Thoracic aorta (tissue), 2 donors: ENCODE measurements around the gene C2CD5. TPM values are rescaled to one million over a fixed set of nuclear protein-coding genes. Genes with fewer than 3 reads are reported as not detected.
"Not testable (repeated sequence)": the region's sequence is repeated elsewhere in the genome, so short reads cannot be mapped to it uniquely, and the experiment has no call there.

Experiments used
- ATAC-seq: fragments of 150-250 bp; one replicate; pipeline ENCODE4 v1.8.0; 2017; ENCODE audit warnings: low read depth; ENCODE audit not compliant: insufficient number of reproducible peaks, low FRiP score
- DNase-seq: peaks from one replicate; pipeline ENCODE4 v3.0.0-alpha.2; 2020; ENCODE audit warnings: low spot score
- H3K27ac ChIP-seq, 2 donors: fragments of 200-600 bp; sonication (generic); 1 replicate in 1 of 2; 2 replicates in 1 of 2; pipeline ENCODE4 v1.5.1; 2016; ENCODE audit warnings: mild to moderate bottlenecking in 2 of 2, moderate library complexity in 2 of 2
- H3K27me3 ChIP-seq: fragments of 200-600 bp; sonication (generic); replicated peaks from 2 replicates; pipeline ENCODE4 v1.6.0; 2016; ENCODE audit warnings: mild to moderate bottlenecking; ENCODE audit not compliant: insufficient read depth
- H3K36me3 ChIP-seq: fragments of 200-600 bp; sonication (generic); one replicate; pipeline ENCODE4 v1.5.1; 2016
- H3K4me1 ChIP-seq, 2 donors: fragments of 200-600 bp; sonication (generic); 1 replicate in 1 of 2; 2 replicates in 1 of 2; pipeline versions ENCODE4 v1.5.1 to v1.6.0; 2016; ENCODE audit warnings: low read depth in 2 of 2, mild to moderate bottlenecking in 1 of 2; ENCODE audit not compliant: control insufficient read depth in 1 of 2
- H3K4me3 ChIP-seq: fragments of 200-600 bp; sonication (generic); 2 replicates; pipeline ENCODE4 v1.5.1; 2016; ENCODE audit warnings: mild to moderate bottlenecking
- H3K9me3 ChIP-seq: fragments of 200-600 bp; sonication (generic); 2 replicates; pipeline ENCODE4 v1.5.1; 2016
- CTCF ChIP-seq: fragments of 200-600 bp; sonication (generic); IDR thresholded peaks from one replicate; pipeline ENCODE4 v1.5.1; 2019; ENCODE audit warnings: antibody characterized with exemption
- total RNA-seq, 2 donors: library from RNA; depleted of rRNA; stranded (reverse); fragments of >200 nt; gene quantifications; one replicate each; pipeline versions ENCODE4 v1.1.0 to v1.2.3, GENCODE V29; 2016

The C2CD5 gene
- total RNA-seq, 2 donors from 2014 or later: 41.3 to 60.0 TPM

- TF ChIP-seq CTCF: no peak
- Histone ChIP-seq H3K27me3 (no peaks in the 10 kb centered on the region), H3K4me1 (no peaks in the 10 kb centered on the region), H3K27ac (no peak overlapping the region), H3K36me3 (no peaks in the 10 kb centered on the region), H3K4me3 (no peak overlapping the region), H3K9me3 (no peaks in the 10 kb centered on the region)
- no peak for DNase-seq
- no peak for ATAC-seq
These were observed 24.9 kb upstream of the C2CD5 start for GRCh38 chr12:22569253-22569652.

GRCh38 chr12:22562036-22563028 is 18.0 kb upstream of the C2CD5 start:
- no peak for DNase-seq
- Histone ChIP-seq H3K27ac (no peak overlapping the region), H3K9me3 (no peaks in the 10 kb centered on the region), H3K27me3 (no peaks in the 10 kb centered on the region), H3K4me3 (no peak overlapping the region), H3K36me3 (no peaks in the 10 kb centered on the region), H3K4me1 (no peaks in the 10 kb centered on the region)
- no peak for ATAC-seq
- TF ChIP-seq CTCF: no peak

- not testable (repeated sequence) for ATAC-seq, H3K27me3 ChIP-seq, H3K4me1 ChIP-seq, H3K36me3 ChIP-seq, H3K27ac ChIP-seq, DNase-seq, H3K9me3 ChIP-seq, H3K4me3 ChIP-seq
These were observed 10.4 kb upstream of the C2CD5 start for GRCh38 chr12:22554750-22555149.

GRCh38 chr12:22551624-22552023 is 7.3 kb upstream of the C2CD5 start:
- Histone ChIP-seq H3K4me3 (no peak overlapping the region), H3K27me3 (no peaks in the 10 kb centered on the region), H3K4me1 (no peaks in the 10 kb centered on the region), H3K9me3 (peaks cover 6% of the 10 kb centered on the region), H3K27ac (no peak overlapping the region), H3K36me3 (no peaks in the 10 kb centered on the region)
- DNase-seq (no peak), ATAC-seq (no peak)
- TF ChIP-seq CTCF: no peak

- no peaks in the 10 kb centered on the region for H3K9me3 ChIP-seq
- H3K4me1 ChIP-seq: peaks cover 7 to 30% of the 10 kb centered on the region in 2 donors
- H3K27me3 ChIP-seq: no peaks in the 10 kb centered on the region
- peak overlapping the region; percentile 87 for H3K4me3 ChIP-seq
- H3K36me3 ChIP-seq: no peaks in the 10 kb centered on the region
- no peak overlapping the region for H3K27ac ChIP-seq
- ATAC-seq (no peak), DNase-seq (no peak)
- TF ChIP-seq CTCF: no peak
These were observed 913 bp upstream of the C2CD5 start for GRCh38 chr12:22545255-22545654.
